AG04449 (cell line): ENCODE data around the gene C16orf95.

Experiments used
- CTCF ChIA-PET: fragments of 350-600 bp; formaldehyde crosslinking; extraction: SDS; loops from one replicate; lab custom pipeline; 2021; ENCODE audit warnings: antibody characterized with exemption; lab: Yijun Ruan, JAX
- POLR2A ChIA-PET: fragments of 400-600, 350-600 bp; formaldehyde crosslinking; extraction: SDS; loops from one replicate; lab custom pipeline; 2020; ENCODE audit warnings: antibody characterized with exemption, inconsistent platforms; lab: Yijun Ruan, JAX
- DNase-seq: peaks from one replicate; pipeline ENCODE4 v3.0.0-alpha.2; 2010; ENCODE audit warnings: low read depth, low spot score
- H3K4me3 ChIP-seq: 2 replicates; pipeline ENCODE4 v1.5.1; 2011; ENCODE audit warnings: low read depth, mild to moderate bottlenecking, control low read depth, low read length
- CTCF ChIP-seq: IDR thresholded peaks from one replicate; pipeline ENCODE4 v1.5.1; 2011; ENCODE audit warnings: mild to moderate bottlenecking, moderate library complexity, low read length, control low read depth, inconsistent platforms; ENCODE audit not compliant: insufficient read depth; ENCODE audit errors: missing control alignments

C16orf95 gene

GRCh38 chr16:87347932-87348615 lies 30.9 kb upstream of the C16orf95 start:
- H3K4me3 ChIP-seq = no peak overlapping the region
- TF ChIP-seq CTCF = no peak
- ChIA-PET CTCF (interaction anchor here (0.6 kb wide), 1 partner anchor 21 kb away, joined by 3 read pairs; no protein-coding TSS in a partner anchor), POLR2A (no interaction called here)
- no peak for DNase-seq

GRCh38 chr16:87346517-87347060 lies 29.4 kb upstream of the C16orf95 start:
- no peak overlapping the region for H3K4me3 ChIP-seq
- TF ChIP-seq CTCF = no peak
- POLR2A ChIA-PET = no interaction called here
- CTCF ChIA-PET = no interaction called here
- no peak for DNase-seq

- ChIA-PET POLR2A (no interaction called here), CTCF (no interaction called here)
Measured at GRCh38 chr16:87345726-87346424, 28.7 kb upstream of the C16orf95 start.

GRCh38 chr16:87344931-87345631 lies 27.9 kb upstream of the C16orf95 start:
- CTCF ChIA-PET = interaction anchor here (3.0 kb wide), 1 partner anchor 21 kb away, joined by 10 read pairs; no protein-coding TSS in a partner anchor
- no peak for DNase-seq
- TF ChIP-seq CTCF = no peak

More at GRCh38 chr16:87345726-87346424, 28.7 kb upstream of the C16orf95 start:
- no peak for DNase-seq
- no peak overlapping the region for H3K4me3 ChIP-seq
- TF ChIP-seq CTCF = no peak

GRCh38 chr16:87344165-87344930 lies 27.2 kb upstream of the C16orf95 start:
- no peak for TF ChIP-seq CTCF
- H3K4me3 ChIP-seq = no peak overlapping the region
- DNase-seq = no peak
- POLR2A ChIA-PET = no interaction called here
- CTCF ChIA-PET = interaction anchor here (3.0 kb wide), 1 partner anchor 20 kb away, joined by 10 read pairs; no protein-coding TSS in a partner anchor

More at GRCh38 chr16:87344931-87345631, 27.9 kb upstream of the C16orf95 start:
- H3K4me3 ChIP-seq = no peak overlapping the region
- POLR2A ChIA-PET = no interaction called here
